HEK293 (cell line): ENCODE measurements around the gene GALNT11.

Experiments used
- PBX3 ChIP-seq: sonication (generic); formaldehyde crosslinking; IDR thresholded peaks from 2 replicates; pipeline ENCODE4 v1.8.1; 2022; ENCODE audit warnings: mild to moderate bottlenecking, moderate library complexity, missing genetic modification reagents
- WT1 ChIP-seq: fragments of 450-650 bp; formaldehyde crosslinking; IDR thresholded peaks from 2 replicates; pipeline ENCODE4 v1.5.1; 2016; ENCODE audit warnings: missing biosample characterization, missing genetic modification characterization
- ZNF10 ChIP-seq: fragments of 450-650 bp; formaldehyde crosslinking; IDR thresholded peaks from 2 replicates; pipeline ENCODE4 v1.5.1; 2017; ENCODE audit warnings: missing biosample characterization, missing genetic modification characterization
- ZNF274 ChIP-seq, 2 experiments: fragments of 200-500 bp in 1 of 2; fragments of 450-650 bp in 1 of 2; sonication (Bioruptor generic) in 1 of 2; formaldehyde crosslinking in 1 of 2; IDR thresholded peaks; 2 replicates each; pipeline versions ENCODE4 v1.5.1 to v1.6.1; 2014 to 2016; ENCODE audit warnings: borderline replicate concordance in 1 of 2, inconsistent platforms in 1 of 2, low read length in 1 of 2, missing biosample characterization in 1 of 2, missing genetic modification characterization in 1 of 2
- ZNF549 ChIP-seq: fragments of 450-650 bp; IDR thresholded peaks from 2 replicates; pipeline ENCODE4 v1.5.1; 2018; ENCODE audit warnings: missing biosample characterization, missing genetic modification characterization, mild to moderate bottlenecking, inconsistent platforms, moderate library complexity
- ZNF621 ChIP-seq: fragments of 450-650 bp; formaldehyde crosslinking; IDR thresholded peaks from 2 replicates; pipeline ENCODE4 v1.5.1; 2017; ENCODE audit warnings: missing biosample characterization, missing genetic modification characterization

- TF ChIP-seq ZNF10 (tag by site-specific recombination): no peak
- TF ChIP-seq WT1 (tag by site-specific recombination): no peak
- TF ChIP-seq ZNF621: no peak
- TF ChIP-seq ZNF274 (IDR thresholded peaks at IDR 0.05; ENCODE audit: low read length): no peak
- no peak for TF ChIP-seq ZNF274 (tag by site-specific recombination; IDR thresholded peaks at IDR 0.05; ENCODE audit: borderline replicate concordance)
- TF ChIP-seq ZNF549 (tag by site-specific recombination): no peak
- TF ChIP-seq PBX3: no peak
These were observed 112.1 kb downstream of the GALNT11 start for GRCh38 chr7:152137476-152138025.
